DND-41 (cell line): ENCODE measurements around the gene KMT5B.

ENCODE experiments used
- ATAC-seq: fragments of 200-7000 bp; cut with Tn5 transposase; 3 replicates; pipeline ENCODE4 v1.9.1; 2021; ENCODE audit warnings: low read depth; ENCODE audit not compliant: insufficient read depth
- DNase-seq: peaks from one replicate; pipeline ENCODE4 v3.0.0-alpha.2; 2020
- H2AFZ ChIP-seq: 2 replicates; pipeline ENCODE4 v1.6.0; 2012; ENCODE audit warnings: low read depth, low read length
- H3K27ac ChIP-seq: 2 replicates; pipeline ENCODE4 v1.5.1; 2012; ENCODE audit warnings: low read length, inconsistent platforms
- H3K27me3 ChIP-seq: fragments of 200-600 bp; sonication (generic); 2 replicates; pipeline ENCODE4 v1.6.0; 2012; ENCODE audit warnings: low read length, mild to moderate bottlenecking, inconsistent platforms; ENCODE audit not compliant: insufficient read depth, poor library complexity
- H3K36me3 ChIP-seq: 2 replicates; pipeline ENCODE4 v1.5.1; 2012; ENCODE audit warnings: low read length, inconsistent platforms; ENCODE audit not compliant: insufficient read depth
- H3K4me1 ChIP-seq: 2 replicates; pipeline ENCODE4 v1.5.1; 2012; ENCODE audit warnings: mild to moderate bottlenecking, low read length; ENCODE audit not compliant: insufficient read depth
- H3K4me2 ChIP-seq: 2 replicates; pipeline ENCODE4 v1.6.0; 2012; ENCODE audit warnings: mild to moderate bottlenecking, moderate library complexity, low read length, inconsistent platforms; ENCODE audit not compliant: insufficient read depth
- H3K4me3 ChIP-seq, 2 experiments: fragments of 200-600 bp in 1 of 2; shearing (Covaris generic) in 1 of 2; 2 replicates each; pipeline ENCODE4 v1.5.1; 2012 to 2016; ENCODE audit warnings: inconsistent platforms in 2 of 2, low read length in 2 of 2, mild to moderate bottlenecking in 2 of 2, low read depth in 1 of 2, moderate library complexity in 1 of 2
- H3K79me2 ChIP-seq: 2 replicates; pipeline ENCODE4 v1.6.0; 2012; ENCODE audit warnings: low read length, inconsistent platforms; ENCODE audit not compliant: insufficient read depth
- H3K9ac ChIP-seq: 2 replicates; pipeline ENCODE4 v1.6.0; 2012; ENCODE audit warnings: low read depth, mild to moderate bottlenecking, inconsistent platforms, low read length, moderate library complexity
- H3K9me3 ChIP-seq: 2 replicates; pipeline ENCODE4 v1.5.1; 2012; ENCODE audit warnings: low read length, moderate library complexity, mild to moderate bottlenecking, inconsistent platforms; ENCODE audit not compliant: insufficient read depth, severe bottlenecking
- H4K20me1 ChIP-seq: 2 replicates; pipeline ENCODE4 v1.6.0; 2012; ENCODE audit warnings: low read length; ENCODE audit not compliant: insufficient read depth
- CTCF ChIP-seq: IDR thresholded peaks from 2 replicates; pipeline ENCODE4 v1.5.1; 2012; ENCODE audit warnings: borderline replicate concordance, low read length, moderate library complexity, mild to moderate bottlenecking; ENCODE audit not compliant: poor library complexity, severe bottlenecking; ENCODE audit errors: extremely low read depth
- EZH2 ChIP-seq: IDR thresholded peaks from 3 replicates; pipeline ENCODE4 v1.6.1; 2012; ENCODE audit warnings: borderline replicate concordance, low read depth, mild to moderate bottlenecking, moderate library complexity, low read length, inconsistent platforms; ENCODE audit not compliant: severe bottlenecking

The KMT5B gene

GRCh38 chr11:68140496-68141245, 72.4 kb downstream of the KMT5B start:
- no peaks in the 10 kb centered on the region for H3K79me2 ChIP-seq
- TF ChIP-seq CTCF (no peak), EZH2 (no peak)
- no peak for DNase-seq
- H3K27ac ChIP-seq: no peak overlapping the region
- peaks cover 26% of the 10 kb centered on the region for H3K4me1 ChIP-seq
- H3K9ac ChIP-seq: no peak overlapping the region
- H3K9me3 ChIP-seq: no peaks in the 10 kb centered on the region
- no peak overlapping the region for H2AFZ ChIP-seq
- H3K4me3 ChIP-seq: no peak overlapping the region
- H3K4me2 ChIP-seq: no peak overlapping the region
- H3K36me3 ChIP-seq: no peaks in the 10 kb centered on the region
- H4K20me1 ChIP-seq: peaks cover 21% of the 10 kb centered on the region
- H3K27me3 ChIP-seq: no peaks in the 10 kb centered on the region
- no peak for ATAC-seq

- H3K79me2 ChIP-seq: no peaks in the 10 kb centered on the region
- TF ChIP-seq CTCF (no peak), EZH2 (no peak)
- H3K4me3 ChIP-seq: no peak overlapping the region
- H2AFZ ChIP-seq: no peak overlapping the region
- H3K9ac ChIP-seq: no peak overlapping the region
- H3K4me2 ChIP-seq: no peak overlapping the region
- H3K27me3 ChIP-seq: no peaks in the 10 kb centered on the region
- H3K9me3 ChIP-seq: peaks cover 11% of the 10 kb centered on the region
- H3K4me1 ChIP-seq: peaks cover 26% of the 10 kb centered on the region
- no peak for ATAC-seq
- H4K20me1 ChIP-seq: peaks cover 21% of the 10 kb centered on the region
- no peaks in the 10 kb centered on the region for H3K36me3 ChIP-seq
- no peak for DNase-seq
- no peak overlapping the region for H3K27ac ChIP-seq
These were observed 74.9 kb downstream of the KMT5B start for GRCh38 chr11:68138237-68138636.

- H3K27me3 ChIP-seq: no peaks in the 10 kb centered on the region
- H3K27ac ChIP-seq: no peak overlapping the region
- H3K36me3 ChIP-seq: no peaks in the 10 kb centered on the region
- H2AFZ ChIP-seq: no peak overlapping the region
- peaks cover 13% of the 10 kb centered on the region for H3K9me3 ChIP-seq
- no peak overlapping the region for H3K4me3 ChIP-seq
- peaks cover 23% of the 10 kb centered on the region for H3K4me1 ChIP-seq
- no peak overlapping the region for H3K9ac ChIP-seq
- peaks cover 21% of the 10 kb centered on the region for H4K20me1 ChIP-seq
- DNase-seq (no peak), ATAC-seq (no peak)
- no peaks in the 10 kb centered on the region for H3K79me2 ChIP-seq
- no peak overlapping the region for H3K4me2 ChIP-seq
- TF ChIP-seq EZH2 (no peak), CTCF (no peak)
These were observed 75.3 kb downstream of the KMT5B start for GRCh38 chr11:68137833-68138232.
